GM20431 (cell line): Measurements from ENCODE around the gene SPATA19.

Experiments
- in situ Hi-C: fragments of 300-500 bp; cut with MseI, MboI; formaldehyde crosslinking; loops from one replicate; pipeline ENCODE4 v1.15.0; 2020; ENCODE audit warnings: low sequenced_read_pairs; ENCODE audit not compliant: unreplicated experiment

SPATA19 gene

DNA sequence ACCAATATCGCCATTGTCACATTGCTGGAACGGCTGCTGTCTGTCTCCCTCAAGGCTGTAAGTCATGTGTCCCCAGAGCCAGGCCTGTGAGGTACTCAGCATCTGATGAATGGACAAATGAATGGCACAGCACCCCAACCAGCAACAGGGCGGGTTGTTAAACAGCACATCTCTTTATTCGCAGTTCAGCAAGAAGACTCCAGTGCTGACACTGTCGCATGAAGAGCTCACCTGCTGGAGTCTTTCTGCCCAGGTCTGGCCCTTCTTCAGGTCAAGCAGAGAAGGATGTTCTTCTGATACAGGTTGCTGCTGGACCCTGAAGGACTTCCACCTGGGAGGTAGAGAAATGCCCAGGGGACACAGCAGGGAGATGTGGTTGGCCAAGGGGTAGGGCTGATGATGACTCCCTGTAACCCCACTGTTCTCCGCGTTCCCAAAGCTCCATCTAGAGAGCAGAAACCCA is 4.8 kb downstream of the SPATA19 start:
- in situ Hi-C loops: no loop called here

DNA sequence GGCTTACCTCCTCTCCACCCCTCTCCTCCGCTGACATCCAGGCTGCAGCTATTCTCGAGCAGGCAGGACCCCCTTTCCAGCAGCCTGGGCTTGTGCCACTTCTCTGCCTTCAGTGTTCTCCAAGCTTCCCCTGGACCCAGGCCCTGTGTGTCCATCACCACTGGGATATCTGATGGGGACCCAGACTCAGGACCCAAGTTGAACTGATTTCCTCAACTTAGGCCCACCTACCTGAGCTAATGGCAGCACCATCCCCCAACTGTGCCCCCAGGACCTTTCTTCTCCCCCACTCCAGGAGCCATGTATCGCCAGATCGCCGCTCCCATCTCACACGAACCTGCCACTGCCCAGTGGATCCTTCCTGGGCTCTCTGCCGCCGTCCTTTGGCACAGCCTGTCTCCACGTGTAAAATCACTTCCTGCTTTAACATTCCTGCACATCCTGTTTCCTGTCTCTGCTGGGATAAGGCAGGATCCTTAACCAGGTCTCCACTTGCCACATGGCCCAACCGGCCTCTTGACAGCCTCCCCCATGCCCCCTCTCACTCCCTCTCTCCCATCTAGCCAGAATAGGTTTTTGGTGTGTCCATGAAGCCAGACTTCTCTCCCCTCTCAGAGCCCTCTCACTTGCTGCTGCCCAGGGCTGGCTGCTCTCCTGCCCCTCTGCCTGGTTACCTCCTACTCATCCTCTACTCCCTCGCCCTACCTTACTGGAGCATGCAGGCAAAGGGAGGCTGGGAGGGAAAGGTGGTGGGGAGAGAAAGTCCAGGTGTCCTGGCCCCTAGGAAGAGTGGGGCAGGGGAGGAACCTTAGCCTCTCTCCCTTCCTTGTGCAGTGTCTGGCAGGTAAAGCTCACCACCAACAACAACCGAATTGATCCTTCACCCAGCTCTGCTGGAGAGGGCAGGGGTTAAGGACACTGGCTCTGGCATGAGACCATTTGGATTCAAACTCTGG is 9.4 kb downstream of the SPATA19 start:
- in situ Hi-C loops: no loop called here

DNA sequence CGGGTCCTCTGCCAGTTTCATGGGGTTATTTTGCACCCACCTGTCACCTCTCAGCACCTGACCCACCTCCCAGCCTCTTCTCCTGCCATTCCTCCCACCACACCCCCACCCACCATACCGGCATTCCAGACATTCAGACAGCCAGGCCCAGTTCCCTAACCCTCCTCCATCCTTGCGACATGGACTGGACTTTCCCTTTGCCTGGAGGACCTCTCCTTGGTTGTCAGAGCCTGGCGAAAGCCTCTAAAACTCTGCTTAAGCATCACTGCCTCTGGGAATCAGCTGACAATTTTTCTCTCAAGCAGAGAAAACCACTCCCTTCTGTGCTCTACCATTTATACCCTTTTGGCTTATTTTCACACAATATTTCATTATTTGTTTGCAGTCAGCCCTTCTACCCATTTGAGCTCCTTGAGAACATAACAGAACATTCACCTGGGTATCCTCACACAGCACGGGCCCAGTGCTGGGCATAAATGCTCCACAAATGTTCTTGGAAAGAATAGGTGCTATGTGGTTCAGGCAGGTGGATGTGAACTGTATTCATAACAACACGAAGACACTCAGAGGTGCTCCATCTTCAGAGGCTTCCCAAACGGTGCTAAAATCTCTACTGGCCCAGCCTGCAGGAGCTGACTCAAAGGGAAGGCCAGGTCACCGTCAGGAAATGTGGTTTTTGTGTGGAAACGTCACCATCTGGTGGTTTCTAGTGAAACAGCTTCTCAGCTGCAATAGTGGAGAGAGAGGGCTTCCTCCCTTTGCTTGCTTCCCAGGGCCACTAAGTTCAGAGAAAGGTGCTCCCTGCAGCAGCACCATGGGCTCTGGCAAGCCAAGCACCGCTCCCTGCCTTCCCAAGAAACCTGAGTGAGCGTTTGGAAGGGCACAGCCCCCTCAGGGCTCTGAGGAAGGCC is 10.4 kb downstream of the SPATA19 start:
- in situ Hi-C loops: no loop called here

DNA sequence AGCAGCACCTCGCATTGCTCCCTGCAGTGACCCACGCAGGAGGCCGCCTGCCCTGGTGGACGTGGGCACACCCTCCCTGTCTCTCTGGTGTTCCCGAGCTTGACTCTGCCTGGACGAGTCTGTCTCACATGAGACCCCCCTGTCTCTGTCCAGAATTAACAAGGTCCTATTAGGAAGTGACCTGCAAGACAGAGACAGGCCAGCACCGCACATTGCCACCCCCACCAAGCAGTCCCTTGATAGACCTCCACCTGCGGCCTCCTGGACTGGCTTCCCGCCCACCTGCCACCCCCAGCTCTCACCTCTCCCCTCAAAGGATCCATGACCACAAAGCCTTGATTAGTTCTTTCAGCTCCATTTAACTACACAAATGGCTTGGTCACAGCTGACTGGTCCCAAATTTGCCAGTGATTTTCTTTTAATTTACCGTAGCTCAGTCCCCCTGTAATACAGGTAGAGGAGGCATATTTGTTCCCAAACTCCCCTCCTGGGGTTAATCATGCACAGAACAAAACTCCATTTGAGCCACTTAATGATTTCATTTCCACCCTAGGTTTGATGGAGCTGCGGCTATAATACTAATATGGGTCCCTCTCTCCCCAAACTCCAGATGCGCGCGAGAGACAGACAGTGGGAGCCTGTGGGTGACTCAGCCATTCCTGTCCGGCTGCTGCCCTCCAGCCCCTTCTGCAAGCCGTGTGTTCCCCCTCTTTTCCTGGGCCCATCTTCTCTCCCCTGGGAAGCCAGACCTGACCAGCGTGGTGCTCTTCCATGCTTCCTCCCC is 11.2 kb downstream of the SPATA19 start:
- in situ Hi-C loops: no loop called here

DNA sequence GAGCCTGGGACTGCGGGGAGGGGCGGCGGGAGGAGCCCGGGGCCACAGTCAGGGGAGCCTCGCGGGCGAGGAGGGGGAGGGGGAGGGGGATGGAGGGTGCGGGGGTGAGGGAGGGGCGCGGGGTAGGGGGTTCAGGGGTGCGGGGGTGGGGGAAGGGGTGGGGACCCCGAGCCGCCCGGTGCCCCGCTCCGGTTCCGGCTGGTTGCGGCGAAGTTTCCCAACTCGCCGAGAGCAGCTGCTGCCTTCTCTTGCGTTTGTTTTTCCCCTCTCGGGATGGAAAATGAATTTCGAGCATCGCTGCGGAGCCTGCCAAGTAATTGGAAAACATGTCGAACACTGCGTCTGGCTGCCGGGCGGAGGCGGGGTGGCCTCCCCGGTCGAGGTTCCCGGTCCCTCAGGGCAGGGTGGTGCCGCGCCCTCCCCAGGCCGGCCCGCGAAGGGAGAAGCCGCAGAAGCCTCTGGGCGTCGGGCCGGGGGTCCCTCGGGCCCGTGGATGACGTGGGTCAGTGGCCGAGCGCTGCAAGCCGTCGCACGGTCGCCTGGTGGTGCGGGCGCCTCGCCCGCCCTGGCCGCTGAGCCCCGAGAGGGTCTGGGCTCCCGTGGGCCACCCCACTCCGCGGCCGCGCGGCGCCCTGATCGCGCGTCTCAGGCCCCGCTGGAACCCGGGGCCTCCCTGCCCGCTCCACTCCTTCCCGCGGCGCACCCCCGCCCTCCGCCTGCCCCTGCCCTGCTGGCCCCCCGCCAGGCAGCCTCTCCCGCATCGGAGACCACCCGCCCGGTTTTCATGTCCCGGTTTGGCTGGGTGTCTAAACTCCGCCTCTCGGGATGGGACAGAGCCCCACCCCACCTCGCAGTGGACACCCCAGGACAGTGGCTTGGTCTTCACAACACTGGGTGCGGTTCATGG is 12.1 kb downstream of the SPATA19 start:
- in situ Hi-C loops: no loop called here

DNA sequence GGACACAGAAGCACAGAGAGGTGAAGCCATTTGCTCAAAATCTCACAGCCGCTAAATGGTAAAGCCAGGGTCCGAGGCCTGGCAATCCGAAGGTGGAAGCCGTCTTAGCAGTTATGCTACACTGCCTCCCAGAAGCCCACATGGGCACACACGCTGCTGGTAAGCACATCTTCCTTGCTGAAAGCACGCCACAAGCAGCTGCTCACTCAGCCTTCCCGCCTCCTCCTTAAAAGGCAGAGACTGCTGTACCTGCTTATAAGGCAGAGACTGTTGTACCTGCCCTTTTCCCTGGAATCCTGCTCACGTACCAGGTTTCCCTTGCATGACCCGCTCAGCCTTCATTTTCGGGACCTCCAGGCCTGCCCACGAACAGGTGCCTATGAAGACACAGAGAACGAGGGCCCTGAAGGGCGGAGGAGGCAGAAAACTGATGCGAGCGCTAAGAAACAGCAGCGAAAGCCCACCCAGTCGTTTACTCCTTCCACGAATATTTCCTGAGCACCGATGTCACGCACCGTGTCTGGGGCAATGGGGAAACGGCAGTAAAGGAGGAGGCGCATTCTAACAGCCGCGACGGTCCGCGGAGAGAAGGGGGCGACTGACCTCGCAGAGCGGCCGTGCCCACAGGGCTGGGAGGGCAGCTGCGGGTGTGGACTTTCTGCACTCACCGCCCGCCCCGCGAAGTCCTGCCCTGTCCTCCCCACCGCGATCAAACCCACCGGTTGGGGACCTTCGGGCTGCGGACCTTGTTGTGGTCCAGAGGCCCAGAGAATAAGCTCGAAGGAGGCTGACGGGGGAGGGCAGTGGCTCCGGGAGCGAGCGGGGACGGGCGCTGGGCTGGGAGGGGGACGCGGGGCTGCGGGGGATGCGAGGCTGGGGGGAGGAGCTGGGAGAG is 13.0 kb downstream of the SPATA19 start:
- in situ Hi-C loops: no loop called here

DNA sequence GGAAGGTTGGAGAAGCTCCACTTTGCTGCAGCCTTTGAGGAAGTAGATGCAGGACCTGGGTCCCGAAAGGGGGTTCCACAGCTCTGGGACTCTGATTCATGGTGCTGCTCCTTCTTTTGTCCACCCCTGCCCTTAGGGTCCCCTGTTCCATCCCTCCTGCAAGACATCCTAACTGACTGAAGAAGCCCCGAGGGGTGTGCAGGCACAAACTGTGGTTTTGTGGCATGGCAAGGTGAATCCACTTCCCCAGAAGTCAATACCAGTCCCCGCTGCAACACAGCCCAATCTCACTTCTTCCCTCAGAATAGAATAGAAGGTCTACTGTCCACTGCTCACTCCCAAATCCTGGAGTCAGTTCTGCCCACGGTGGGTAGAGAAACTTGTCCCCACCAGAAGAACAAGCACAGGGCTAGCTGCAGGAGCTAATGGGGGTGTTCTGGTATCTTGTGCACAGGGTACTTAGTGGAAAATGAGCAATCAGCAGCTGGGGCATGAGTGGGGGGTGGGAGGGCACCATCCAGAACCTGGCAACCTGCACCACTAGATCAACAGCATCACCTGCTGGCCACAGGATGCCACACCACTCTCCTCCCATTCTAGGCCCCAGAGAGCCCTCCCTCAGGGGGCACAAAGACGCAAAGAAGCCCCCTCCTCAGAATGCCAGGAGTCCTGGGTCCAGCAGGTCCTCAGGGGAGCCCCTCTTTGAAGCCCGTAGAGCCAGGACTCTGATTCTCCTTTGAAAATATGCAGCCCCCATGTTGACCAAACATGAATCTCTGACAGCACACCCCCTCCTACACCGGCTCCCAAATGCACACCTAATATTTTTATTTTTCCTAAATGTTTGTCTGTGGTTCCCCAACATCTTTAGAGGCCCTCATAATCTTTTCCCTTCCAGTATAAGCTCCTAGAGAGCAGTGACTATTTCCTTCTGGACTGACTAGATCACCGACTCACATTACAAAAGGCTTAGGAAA is 14.1 kb downstream of the SPATA19 start:
- in situ Hi-C loops: no loop called here

DNA sequence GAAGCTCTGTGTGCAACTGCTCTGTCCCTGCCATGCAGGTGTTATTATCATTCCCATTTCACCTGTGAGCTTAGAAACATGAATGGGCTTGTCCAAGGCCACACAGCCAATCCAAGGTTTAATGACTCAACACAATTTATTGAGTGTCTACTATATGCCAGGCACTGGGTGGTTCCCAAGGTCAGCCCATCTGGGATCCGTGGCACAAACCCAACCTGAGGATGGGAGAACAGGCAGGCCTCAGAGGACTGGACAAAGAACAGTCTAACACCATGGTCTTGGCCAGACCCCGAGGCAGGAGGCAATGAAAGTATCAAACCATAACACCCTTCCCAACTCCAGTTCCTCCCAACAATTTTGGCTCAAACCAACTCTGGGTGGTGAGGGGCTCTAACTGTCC is 15.7 kb downstream of the SPATA19 start:
- in situ Hi-C loops: no loop called here

DNA sequence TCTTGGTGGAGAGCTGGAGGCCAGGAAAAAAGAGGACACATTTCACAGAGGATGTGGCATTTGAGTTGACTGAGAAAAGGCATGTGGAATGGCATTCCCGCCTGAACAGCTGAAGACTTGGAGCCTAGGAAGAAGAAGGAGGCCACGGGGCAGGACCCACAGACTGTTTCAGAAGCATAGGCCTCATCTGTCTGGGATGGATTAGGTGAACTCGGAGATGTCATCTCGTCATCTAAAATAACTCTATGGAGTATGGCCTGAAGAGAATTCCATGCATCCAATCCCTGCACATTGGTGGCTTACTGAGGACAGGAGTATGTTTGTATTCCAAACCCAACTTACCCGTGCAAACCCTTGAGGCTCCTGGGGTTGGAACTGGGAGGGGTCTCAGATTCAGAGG is 16.4 kb downstream of the SPATA19 start:
- in situ Hi-C loops: no loop called here

DNA sequence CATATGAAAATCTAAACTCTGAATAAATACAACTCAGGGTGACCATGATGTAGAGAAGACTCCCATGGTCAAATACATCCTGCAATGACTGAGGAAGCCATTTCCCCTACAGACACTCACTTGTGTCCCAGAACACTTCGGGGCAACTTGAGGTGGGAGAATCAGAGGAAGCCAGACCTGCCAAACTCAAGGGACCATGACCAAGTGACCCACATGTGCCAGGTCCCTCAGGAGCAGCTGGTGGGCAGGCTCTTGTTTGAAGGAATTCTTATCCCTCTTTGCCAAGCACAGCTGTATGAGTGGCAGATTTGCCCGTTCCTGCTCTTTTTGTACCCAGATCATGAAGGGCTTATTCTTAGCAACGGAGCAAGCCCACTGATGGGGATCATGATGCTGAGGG is 17.8 kb downstream of the SPATA19 start:
- in situ Hi-C loops: no loop called here

DNA sequence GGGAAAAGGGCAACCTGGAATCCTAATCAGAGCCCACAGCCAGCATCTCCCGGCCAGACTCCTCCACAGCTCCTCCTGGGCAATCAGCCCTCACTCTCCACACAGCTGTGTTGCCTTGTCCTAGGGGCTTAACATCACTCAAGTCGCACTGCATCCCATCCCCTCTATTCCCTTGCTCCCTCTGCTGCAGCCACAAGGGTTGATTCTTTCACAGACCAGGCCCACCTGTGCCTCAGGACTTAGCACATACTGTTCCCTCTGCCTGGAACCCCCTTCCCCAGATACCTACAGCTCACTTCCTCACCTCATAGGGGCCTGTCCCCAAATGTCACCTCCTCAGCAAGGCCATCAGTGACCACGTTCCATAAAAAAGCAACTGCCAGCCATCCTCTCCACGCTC is 18.4 kb downstream of the SPATA19 start:
- in situ Hi-C loops: no loop called here

DNA sequence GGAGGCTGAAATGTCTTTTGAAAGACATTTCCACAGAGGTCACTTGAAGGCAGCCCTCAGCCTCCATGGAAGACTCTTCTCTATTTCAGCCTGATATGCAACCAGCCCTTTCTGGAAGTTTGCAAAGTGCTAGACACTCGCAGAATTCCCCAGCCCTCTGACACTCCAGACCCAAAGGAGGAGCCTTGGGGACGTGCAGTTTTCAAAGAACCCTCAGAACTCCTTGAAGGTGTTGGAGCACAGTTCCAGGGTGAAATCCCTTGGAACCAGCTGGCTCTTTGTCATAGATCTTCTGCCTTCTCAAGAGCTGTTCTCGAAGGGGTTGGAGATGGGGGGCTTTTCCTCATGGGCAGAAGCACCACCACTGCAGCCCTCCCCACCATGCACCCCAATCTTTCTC is 19.6 kb downstream of the SPATA19 start:
- in situ Hi-C loops: no loop called here

DNA sequence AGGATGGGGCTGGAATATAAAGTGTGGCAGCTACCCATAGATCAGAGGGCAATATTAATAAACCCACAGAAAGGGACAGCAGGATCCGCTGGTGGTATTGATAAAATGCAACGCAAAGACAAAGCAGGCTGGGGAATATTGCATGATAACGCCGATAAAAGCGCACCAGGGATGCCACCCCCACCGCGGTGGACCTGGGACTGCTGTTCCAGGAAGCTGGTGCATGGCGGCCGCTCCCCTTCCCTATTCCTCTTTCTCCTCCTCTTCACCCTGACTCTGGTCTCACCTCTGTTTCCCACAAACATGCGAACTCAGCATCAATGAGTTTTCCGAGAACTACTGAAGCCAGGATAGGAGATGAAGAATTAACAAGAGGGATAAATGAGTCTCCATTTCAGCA is 20.2 kb downstream of the SPATA19 start:
- in situ Hi-C loops: no loop called here

DNA sequence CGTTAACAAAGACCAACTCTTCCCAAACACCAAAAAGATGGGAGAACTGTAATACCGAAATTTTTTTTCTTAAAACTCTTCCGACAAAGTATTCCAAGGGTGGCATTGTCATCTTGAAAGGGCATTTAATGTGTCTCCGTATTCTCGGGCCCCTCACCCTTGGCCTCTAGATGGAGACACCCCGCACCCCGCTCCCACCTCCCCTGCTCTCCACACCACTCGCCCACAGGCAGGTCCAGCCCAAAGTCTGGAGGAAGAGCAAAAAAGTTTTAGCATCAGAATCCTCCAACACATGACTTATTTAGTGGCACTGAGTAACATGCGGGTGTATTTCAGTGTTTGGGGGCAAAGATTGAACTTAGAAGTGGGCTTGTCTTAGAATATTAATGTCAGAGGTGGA is 20.7 kb downstream of the SPATA19 start:
- in situ Hi-C loops: loop anchor here (25.0 kb wide), 1 partner anchor 687 kb away; no protein-coding TSS in a partner anchor

DNA sequence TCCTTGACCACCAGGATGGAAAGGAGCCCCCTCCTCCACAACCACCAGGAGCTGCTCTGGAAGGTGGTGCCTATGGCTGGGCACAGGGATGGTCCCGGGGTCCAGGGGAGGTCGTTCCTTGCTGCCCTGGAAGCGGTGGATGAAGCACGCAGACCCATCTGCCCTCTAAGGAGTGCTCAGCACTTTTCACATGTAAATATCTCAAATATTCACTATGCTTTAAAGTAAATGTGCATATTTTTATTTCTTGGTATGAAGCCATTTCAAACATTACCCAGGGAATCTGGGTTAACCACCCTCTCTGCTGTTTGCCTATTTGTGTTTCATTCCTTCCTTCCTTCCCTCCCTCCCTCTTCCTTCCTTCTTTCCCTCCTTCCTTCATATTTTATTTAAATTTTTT is 21.7 kb downstream of the SPATA19 start:
- in situ Hi-C loops: loop anchor here (25.0 kb wide), 1 partner anchor 686 kb away; no protein-coding TSS in a partner anchor

DNA sequence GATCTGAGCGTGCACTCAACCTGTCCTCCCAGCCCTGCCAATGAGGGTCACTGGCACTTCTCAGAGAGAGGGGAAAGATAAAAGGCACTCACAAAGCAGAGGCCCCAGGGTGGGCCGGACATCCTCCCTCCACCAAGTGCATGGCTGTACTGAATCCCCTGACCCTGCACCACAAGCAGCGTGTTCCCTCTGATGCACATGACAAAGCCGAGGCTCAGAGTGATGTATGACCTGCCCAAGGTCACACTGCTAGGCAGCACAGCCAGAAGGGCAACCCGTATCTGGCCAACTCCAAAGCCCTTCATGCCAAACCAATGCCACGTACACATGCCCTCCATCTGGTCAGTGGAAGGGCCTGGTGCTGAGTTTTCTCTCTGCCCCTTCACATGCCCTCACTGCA is 22.1 kb downstream of the SPATA19 start:
- in situ Hi-C loops: loop anchor here (25.0 kb wide), 1 partner anchor 686 kb away; no protein-coding TSS in a partner anchor

DNA sequence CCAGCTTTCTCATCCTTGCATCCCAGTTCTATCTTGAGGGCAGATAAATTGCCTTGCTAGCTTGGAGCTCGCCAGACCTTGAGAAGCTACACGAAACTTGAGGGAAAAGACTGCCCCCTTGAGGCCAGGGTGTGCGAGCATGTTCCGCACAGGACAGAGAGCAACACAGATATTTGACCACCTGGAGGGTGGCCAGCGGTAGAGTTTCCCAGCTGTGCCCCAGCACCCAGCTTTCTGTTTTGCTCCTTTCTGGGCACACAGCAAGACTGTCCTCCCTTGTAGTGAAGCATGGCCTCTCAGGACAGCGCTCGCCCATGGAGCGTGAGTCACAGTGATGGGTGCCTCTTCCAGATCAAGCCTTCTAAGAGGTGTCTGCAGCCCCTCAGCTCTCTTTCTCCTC is 23.5 kb downstream of the SPATA19 start:
- in situ Hi-C loops: loop anchor here (25.0 kb wide), 1 partner anchor 684 kb away; no protein-coding TSS in a partner anchor
